Renal cortical epithelial cell (primary cell): ENCODE data around the gene TFCP2. TPM values are rescaled to one million over a fixed set of nuclear protein-coding genes. Genes with fewer than 3 reads are reported as not detected.
"Not testable (repeated sequence)": the region's sequence is repeated elsewhere in the genome, so short reads cannot be mapped to it uniquely, and the experiment has no call there.

Experiments
- DNase-seq: peaks from one replicate; pipeline ENCODE4 v3.0.0-alpha.2; 2011; ENCODE audit warnings: low read depth
- total RNA-seq: library from RNA; depleted of rRNA; stranded (reverse); fragments of >200 nt; gene quantifications from 2 replicates; pipeline ENCODE4 v1.2.3, GENCODE V29; 2014

The TFCP2 gene, protein sequence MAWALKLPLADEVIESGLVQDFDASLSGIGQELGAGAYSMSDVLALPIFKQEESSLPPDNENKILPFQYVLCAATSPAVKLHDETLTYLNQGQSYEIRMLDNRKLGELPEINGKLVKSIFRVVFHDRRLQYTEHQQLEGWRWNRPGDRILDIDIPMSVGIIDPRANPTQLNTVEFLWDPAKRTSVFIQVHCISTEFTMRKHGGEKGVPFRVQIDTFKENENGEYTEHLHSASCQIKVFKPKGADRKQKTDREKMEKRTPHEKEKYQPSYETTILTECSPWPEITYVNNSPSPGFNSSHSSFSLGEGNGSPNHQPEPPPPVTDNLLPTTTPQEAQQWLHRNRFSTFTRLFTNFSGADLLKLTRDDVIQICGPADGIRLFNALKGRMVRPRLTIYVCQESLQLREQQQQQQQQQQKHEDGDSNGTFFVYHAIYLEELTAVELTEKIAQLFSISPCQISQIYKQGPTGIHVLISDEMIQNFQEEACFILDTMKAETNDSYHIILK
- 14.1 and 31.3 TPM in 2 replicates for total RNA-seq

DNA sequence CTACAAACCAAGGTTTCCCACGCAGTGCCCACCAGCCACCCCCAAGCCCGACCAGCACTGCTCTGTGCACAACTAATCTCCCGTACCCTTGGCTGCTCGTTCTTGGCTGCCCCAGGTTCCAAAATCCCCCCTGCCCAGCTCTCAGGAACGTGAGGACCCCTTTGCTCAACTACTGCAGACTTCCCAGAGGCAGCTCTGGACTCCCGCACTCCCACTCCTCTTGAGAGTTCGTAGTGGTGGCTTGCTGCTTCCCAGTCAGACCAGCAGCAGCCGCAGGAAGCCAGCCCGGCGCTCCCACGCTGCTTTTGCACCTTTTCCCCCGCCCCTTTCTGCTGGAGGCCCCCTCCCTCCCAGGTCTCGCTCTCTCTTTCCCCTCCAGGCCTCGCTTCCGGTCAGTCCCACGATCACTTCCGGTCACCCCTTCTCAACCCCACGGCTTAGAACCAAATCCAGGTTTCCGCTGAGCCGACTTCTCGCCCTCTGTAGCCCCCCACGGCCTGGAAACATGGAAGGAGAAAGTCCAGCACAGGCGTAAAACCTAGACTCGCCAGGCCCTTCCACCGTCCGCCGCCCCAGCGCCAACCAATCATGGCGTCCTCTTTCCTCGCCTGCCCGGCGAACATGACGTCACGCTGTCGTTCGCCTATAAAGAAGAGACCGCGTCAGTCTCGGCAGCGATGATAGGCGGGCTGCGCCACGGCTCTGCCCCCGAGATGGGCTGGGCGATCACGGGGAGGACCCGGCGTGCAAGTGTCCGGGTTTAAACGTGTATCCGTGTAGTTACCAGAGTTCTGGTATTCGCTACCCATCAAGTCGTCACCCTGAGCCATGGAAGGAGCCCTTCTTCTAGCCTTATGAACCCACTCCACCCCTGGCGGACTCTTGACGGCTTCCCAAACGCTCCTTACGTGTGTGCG, at the start of gene TFCP2:
TSS of gene TFCP2 (minus strand) at position 621 of the 917 bp plus-strand sequence. CDS start 713 bp downstream, outside the sequence.
- DNase-seq: peak; percentile 88

DNA sequence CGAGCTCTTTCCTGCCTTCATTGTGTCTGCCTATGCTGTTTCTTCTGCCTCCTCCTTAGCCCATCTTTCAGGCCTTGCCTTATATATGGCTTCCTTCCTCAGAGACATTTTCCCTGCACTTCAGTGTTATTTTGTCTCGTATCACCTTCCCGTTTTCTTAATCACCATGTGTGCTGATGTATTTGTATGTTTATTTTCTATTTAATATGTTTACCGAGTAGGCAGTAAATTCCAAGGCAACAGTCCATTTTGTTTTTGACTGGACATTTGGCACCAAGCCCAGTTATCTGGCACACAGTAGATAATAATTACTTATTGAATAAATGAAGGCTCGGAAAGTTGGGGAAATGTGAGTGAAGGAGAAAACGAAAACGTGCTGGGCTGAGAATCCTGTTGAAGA, 49.5 kb upstream of the TFCP2 start:
- peak; percentile 61 for DNase-seq

DNA sequence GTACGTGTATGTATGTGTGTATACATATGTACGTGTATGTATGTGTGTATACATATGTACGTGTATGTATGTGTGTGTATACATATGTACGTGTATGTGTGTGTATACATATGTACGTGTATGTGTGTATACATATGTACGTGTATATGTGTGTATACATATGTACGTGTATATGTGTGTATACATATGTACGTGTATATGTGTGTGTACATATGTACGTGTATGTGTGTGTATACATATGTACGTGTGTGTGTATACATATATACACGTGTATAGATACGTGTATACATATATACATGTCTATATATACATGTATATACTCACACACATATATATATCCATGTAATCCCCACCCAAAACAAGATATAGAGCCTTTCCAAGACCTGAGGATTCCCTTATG, 46.9 kb upstream of the TFCP2 start:
- DNase-seq: not testable (repeated sequence)

DNA sequence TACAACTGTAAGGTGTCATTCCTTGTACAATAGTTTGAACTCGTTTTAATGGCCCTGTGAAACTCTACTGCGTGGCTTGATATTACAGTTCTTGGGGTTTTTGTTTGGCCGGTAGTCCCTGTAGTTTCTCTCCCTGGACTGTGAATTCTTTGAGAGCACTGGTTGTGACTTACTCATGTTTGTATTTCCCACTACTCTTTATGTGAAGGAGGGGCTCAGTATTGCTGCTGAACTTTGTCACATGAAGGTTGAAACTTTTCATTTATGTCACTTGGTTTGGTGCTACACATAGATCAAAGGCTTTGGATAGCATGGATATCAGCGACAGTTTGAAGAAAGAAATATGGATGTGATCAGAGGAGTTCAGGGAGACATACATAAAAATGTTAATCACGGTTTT, 46.4 kb upstream of the TFCP2 start:
- no peak for DNase-seq

DNA sequence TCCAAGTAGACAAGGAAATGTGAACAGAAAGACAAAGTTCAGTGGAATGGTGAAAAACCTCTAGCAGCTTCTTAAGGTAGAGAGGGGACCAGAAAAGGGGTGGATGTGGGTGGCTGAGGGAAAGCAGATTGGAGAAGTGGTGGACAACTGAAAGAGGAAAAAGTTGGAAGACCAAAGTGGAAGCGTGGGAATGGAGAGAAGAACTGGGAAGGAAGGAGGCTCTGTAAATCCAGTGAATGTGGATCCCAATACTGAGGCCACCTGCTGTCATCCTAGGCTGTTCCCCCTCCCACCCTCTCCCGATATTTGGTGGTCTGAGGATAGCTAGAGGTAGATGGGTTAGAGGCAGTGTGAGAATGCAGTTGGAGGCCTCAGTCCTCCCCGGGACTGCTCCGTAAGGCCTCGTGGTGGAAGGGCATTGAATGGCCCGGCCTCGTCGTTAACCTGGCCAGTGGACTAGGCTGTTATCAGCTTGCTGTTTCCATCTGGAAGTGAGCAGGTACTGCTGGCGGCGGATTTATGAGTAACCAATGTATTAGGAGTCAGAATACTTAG, 45.7 kb upstream of the TFCP2 start:
- peak; percentile 61 for DNase-seq

DNA sequence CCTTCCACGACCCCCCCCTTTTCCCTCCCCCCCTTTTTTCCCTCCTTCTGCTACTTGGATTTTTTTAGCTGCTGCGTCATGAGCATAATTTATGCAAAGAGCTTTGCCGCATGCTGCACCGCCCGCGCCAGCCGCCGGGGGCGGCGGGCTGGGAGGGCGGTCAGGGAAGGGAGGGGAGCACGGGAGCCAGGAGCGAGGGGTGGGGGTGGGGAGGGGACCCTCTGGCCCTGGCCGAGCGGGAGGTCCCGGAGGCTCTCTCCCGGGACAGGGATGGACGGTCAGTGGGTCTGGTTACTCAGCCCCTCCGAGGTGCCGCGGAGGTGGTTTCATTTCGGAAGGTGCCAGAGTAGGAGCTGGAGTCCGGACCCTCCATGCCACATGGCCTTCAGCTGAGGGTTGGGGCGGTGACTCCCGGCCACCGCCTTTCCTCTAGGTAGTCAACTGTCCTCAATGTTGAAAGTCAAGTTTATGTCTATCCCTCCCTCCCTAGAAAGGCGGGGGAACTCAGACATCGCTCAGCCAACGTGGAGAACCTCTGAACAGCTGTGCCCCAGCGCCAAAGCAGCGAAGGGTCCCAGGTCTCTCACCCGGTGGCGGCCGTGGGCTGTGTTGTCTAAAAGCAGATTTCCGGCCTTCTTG, 45.2 kb upstream of the TFCP2 start, which contains the start of gene POU6F1:
TSS of gene POU6F1 (minus strand) at position 95 of the 639 bp plus-strand sequence. CDS start 11,226 bp downstream, outside the sequence.
- DNase-seq: peak; percentile 69

DNA sequence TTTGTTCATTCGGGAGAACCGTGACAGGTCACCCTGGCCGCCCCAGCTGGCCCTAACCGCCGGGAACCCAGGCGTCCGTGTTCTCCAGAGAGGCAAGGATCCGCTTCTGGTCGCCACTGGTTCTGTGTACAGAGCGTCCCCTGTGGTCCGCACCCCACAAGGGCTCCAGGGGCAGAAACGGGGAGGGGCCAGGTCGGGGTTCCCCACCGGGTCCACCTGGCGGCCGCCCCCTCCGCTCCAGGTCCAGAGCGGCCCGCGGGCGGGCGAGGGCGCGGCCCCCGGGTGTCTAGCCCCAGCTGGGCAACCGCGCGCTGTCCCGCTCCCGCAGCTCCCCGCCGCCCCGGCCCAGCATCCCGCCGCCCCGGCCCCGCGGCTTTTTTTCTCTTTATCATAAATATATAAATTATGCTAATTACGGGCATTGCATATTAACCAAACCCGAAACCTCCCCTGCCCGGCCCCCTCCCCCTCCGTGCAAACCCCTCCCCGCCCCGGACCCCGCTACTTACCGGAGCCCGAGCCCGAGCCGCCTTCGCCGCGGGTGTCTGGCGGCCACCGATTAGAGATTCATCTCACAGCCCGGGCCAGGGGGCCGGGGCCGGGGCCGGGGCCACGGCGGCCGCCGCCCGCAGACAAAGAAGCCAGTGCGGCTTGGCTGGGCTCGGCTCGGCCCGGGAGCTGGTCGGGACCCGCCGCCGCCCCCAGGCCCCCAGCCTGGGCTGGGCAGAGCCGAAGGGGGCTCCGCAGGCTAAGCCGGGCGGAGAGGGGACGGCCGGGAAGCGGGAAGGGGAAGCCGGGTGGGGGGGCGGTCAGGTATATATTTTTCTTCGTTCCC, 44.4 kb upstream of the TFCP2 start:
- DNase-seq: no peak

DNA sequence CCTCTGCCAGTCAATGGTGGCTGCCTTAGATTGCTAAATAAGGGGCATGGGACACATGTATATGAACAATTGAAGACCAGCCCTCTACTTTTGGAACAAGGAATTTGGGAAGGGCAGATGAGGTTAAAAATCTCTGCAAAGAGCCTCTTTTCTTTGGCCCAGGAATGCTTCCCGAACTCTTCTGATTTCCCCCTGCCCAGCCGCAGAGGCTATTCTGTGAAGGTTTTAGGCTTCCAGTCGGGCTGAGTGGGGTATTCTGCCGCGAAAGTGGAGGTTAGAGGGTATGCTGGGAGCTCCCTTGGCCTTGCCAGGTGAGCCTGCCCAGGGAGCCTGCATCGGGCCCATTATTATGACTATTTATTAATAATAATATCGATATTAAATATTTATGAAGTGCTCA, 43.7 kb upstream of the TFCP2 start:
- no peak for DNase-seq

DNA sequence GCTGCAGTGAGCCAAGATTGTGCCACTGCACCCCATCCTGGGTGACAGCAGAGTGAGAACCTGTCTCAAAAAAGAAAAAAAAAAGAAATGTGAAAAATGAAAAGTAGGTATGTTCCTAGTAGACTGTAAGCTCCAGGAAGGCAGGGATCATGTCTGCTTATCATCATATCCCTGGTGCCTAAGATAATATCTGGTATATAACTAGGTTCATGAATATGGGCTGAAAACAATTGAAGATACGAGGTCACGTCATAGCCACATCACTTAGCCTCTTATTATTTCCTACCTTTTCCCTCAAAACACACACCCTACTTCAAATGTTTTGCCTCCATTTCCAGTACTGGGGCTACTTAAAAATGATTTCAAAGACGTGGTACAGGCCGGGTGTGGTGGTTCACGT, 42.0 kb upstream of the TFCP2 start:
- no peak for DNase-seq

DNA sequence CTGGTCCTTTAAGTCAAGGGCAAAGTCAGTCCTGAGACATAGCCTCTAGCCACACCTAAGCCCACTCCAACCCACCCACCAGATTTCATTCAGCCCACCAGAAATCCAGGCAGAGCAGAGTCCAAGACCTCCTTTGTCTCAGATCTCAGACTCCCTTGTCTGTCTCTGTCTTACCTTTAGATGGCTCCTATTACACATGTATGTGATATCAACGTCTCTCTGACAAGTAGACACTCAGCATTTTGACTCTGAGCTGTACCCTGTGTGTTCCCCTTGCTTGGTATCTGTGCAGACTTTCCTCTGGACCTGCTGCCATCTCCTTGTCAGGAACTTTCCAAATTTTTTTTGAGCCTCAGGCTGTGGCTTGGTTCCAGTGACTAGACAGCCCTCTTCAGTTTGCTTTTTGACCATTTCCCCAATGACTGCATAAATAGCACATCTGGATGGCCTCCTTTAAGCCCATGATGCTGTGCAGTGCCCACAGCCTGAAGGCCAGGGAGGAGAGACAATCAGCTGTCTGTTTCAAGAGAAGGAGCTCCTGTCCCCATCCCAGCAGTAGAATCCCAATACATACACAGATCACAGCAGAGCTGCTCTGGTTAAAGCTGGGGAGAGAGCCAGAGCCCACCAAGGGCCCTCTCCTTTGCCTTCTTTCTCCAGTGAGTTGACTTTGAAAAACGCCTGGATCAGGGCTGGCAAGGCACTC, 37.9 kb upstream of the TFCP2 start:
- DNase-seq: no peak

DNA sequence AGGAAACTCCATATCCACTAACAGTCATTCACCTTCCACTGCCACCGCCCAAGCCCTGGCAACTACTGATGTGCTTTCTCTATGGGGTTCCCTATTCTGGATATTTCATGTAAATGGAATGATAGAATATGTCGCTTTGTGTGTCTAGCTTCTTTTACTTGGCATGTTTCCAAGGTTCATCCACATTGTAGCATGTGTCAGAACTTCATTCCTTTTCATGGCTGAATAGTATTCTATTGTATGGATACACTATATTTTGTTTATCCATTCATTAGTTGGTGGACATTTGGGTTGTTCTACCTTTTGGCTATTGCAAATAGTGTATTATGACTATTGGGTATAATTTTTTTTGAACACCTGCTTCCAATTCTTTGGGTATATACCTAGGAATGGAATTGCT, 36.3 kb upstream of the TFCP2 start:
- no peak for DNase-seq

DNA sequence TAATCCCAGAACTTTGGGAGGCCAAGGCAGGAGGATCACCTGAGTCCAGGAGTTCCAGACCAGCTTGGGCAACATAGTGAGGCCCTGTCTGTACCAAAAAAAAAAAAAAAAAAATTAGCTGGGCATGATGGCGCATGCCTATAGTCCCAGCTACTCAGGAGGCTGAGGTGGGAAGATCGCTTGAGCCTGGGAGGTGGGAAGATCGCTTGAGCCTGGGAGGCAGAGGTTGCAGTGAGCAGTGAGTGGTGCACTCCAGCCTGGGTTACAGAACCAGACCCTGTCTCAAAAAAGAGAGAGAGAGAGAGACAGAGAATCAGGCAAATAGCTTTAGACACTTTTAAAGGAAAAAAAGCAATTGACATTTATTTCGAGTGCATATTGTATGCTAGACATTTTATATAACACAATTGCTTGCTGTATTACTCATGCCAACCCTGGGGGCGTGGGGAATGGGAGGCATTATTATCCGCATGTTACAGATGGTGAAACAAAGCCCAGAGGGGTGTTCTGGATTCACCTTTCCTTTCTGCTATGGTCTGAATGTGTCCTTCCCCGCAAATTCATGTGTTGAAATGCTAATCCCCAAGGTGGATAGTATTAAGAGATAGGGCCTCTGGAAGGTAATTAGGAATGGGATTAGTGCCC, 35.2 kb upstream of the TFCP2 start:
- no peak for DNase-seq

DNA sequence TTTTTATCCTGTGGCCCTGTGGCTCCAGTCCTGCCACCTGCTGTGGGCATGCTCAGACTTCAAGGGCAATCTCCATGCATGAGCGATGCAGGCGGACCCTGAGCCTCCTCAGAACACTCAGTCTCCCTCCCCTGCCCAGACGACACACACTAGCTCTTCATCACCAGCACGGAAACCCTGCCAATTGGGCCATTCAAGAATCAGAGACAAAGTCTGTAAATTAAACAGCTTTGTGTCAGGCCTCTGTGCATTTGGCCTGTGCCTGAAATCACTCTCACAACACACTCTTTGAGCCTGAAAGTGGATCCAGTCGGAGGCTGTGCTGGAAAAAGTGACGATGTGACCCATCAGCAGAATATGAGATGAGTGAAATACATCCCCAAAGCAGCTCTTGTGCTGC, 32.4 kb upstream of the TFCP2 start:
- DNase-seq: no peak

DNA sequence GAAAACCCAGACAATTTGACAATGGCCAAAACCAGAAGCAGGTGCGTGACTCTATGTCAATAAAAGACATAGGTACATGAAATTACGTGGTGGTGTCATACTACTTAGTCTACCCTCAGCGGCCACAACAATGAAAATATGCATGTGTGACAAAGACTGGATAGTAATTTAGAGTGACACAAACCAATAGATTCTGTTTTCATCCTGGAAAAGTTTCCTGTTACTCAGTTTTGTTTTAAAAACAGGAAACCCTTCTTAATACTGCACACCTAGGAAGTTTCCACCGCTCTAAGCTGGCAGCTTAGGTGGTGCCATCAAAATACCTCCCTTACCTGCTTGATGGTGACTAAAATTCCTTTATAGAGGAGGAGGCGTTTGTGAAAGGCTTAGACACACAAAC, 29.8 kb upstream of the TFCP2 start:
- DNase-seq: no peak

DNA sequence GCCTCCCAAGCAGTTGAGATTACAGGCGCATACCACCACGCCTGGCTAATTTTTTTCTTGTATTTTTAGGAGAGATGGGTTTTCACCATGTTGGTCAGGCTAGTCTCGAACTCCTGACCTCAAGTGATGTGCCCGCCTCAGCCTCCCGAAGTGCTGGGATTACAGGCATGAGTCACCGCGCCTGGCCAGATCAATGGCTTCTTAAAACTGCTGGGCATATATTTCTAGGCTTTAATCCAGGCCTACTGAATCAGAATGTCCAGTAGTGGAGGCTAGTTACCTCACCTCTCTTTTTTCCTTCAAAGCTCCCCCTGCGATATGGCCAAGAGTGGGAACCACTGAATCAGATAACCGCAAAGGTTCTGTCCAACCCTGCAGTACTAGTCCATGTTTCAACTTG, 27.9 kb upstream of the TFCP2 start:
- no peak for DNase-seq

DNA sequence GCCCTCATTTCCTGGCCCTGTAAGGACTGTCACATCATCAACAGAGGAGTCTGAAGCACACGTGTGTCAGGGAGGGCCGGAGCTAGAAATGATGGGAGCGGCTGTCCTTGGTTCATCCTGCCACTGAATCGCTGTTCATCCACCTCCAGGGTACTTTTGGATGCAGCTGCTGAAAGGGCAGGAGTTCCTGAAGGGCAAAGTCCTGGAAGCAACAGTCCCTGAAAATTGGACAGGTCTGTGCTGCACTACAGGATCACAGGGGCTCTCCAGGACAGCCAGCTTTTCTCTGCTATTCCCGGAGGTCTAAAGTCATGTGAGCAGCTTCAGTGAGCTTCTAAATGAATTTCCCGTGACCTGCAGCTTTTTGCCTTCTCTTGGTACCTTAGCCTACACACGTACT, 27.2 kb upstream of the TFCP2 start:
- no peak for DNase-seq

DNA sequence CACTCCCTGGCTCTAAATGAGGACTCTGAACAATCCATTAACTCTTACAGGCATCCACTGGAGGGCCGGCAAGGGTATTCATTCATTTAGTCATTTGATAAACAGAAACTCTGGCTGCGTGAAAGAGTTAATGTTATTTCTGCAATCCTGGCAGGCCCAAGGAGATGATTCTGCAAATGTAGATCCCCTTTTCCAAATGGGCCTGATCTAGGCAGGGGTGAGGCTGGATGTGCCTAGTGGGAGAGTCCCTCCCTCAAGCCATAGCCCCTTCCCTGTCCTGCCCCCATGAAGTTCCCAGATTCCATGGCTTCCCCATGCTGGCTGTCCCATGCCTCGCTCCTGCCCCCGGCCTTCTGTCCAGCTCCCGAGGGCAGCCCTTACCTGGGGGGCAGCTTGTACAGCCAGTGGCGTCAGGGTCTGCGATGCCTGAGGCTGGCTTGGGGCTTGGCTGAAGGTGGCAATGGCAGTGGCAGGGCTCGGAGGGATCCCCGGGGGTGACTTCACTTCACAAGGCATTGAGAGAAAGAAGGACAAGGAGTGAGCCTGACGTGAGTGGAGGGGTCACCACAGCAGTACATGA, 26.5 kb upstream of the TFCP2 start:
- DNase-seq: no peak

DNA sequence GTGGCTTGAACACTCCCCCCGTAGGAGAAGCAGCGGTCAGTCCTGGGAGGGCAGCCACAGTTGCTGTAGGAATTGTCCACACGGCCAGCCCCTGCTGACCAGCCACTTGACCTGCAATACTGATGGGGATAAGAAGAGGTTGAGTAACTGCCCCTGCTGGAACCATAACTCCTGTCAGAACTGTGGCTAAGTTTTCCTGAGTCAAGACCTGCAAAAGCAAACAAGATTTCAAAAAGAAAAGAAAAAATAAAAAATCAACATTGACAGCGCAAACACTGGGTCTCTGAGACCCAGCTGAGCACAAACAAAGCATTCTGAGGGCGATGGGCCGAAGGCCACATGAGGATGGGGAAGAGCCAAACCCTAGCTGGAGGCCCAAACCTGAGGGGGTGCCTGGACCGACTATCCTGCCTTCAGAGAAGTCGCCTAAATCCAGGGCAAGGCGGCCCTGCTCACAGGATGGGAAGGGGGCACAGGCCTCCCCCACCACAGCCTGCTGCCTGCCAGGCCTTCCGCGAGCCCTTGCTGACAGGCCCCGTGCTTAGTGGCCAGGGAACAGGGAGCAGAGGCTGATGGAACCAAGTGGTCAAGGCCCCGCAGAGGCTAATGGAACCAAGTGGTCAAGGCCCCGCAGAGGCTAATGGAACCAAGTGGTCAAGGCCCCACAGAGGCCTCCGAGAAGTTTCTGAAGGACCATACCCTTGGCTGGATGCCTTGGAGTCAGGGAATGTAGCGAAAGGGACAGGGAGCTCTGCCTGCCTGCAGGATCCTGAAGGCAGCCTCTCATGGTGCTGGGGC, 25.8 kb upstream of the TFCP2 start:
- no peak for DNase-seq
